Measurements from ENCODE around the gene PRR35. TPM values are rescaled to one million over a fixed set of nuclear protein-coding genes. Genes with fewer than 3 reads are reported as not detected.
A peak's percentile ranks its signal among the peaks of the same experiment; 100 is the strongest.

PRR35 gene
- total RNA-seq, 1 experiment from 2014 or later: not detected

DNA sequence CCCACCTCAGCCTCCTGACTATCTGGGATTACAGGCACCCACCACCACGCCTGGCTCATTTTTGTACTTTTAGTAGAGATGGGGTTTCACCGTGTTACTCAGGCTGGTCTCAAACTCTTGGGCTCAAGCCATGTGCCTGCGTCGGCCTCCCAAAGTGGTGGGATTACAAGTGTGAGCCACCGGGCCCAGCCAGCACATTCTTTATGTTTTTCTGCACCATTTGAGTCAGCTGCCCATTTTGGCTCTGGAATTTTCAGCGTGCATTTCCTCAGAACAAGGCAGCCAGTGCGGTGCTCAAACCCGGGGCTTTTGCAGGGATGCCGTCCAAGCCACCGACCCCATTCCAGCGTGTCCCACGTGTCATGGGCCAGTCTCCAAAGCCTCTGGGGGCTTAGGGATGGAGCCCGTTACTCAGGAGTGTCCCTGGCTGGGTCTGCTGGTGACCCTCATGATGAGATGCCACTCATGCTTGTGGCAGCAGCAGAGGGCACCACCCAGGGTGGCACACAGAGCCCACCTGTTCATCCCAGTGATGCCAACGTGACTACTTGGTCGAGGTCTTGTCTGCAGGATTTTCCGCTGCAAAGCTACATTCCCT is 26.0 kb downstream of the PRR35 start:
- Histone ChIP-seq H3K4me3 (ENCODE audit: low read length) (no peak overlapping the region), H3K4me2 (ENCODE audit: low read length) (no peak overlapping the region), H3F3A (ENCODE audit: low read length, unreplicated experiment) (no peaks in the 10 kb centered on the region), H2AFZ (ENCODE audit: low read length) (no peak overlapping the region), H3K9me2 (replicated peaks; ENCODE audit: low read length) (no peaks in the 10 kb centered on the region), H3K36me3 (ENCODE audit: low read depth, low read length) (no peaks in the 10 kb centered on the region), H4K20me1 (ENCODE audit: low read length) (no peaks in the 10 kb centered on the region; the same call in 1 of the 2 replicates), H3K27me3 (ENCODE audit: low read length) (no peaks in the 10 kb centered on the region), H3K9ac (ENCODE audit: low read length) (no peak overlapping the region), H3K4me1 (ENCODE audit: insufficient read depth, low read length) (peaks cover 6% of the 10 kb centered on the region; the same call in 1 of the 2 replicates), H3K9me3 (ENCODE audit: low read length) (no peaks in the 10 kb centered on the region), H3K79me2 (ENCODE audit: low read length) (peaks cover 27% of the 10 kb centered on the region), H3K27ac (ENCODE audit: low read length) (no peak overlapping the region)
- BruUV-seq (replicated peaks): no TSS peak
- intact Hi-C loops (cut with micrococcal nuclease): loop anchor here (5.0 to 10.0 kb wide), 2 partner anchors 51 to 61 kb away; partner anchors contain the start of genes CAPN15 and METTL26
- ATAC-seq: no peak
- TF ChIP-seq EZH2 (IDR thresholded peaks at IDR 0.05; ENCODE audit: low read length, unreplicated experiment) (no peak), EZH2phosphoT487 (IDR thresholded peaks at IDR 0.05; ENCODE audit: borderline replicate concordance, low read length) (no peak)
- TF ChIP-seq, protein P1, sequence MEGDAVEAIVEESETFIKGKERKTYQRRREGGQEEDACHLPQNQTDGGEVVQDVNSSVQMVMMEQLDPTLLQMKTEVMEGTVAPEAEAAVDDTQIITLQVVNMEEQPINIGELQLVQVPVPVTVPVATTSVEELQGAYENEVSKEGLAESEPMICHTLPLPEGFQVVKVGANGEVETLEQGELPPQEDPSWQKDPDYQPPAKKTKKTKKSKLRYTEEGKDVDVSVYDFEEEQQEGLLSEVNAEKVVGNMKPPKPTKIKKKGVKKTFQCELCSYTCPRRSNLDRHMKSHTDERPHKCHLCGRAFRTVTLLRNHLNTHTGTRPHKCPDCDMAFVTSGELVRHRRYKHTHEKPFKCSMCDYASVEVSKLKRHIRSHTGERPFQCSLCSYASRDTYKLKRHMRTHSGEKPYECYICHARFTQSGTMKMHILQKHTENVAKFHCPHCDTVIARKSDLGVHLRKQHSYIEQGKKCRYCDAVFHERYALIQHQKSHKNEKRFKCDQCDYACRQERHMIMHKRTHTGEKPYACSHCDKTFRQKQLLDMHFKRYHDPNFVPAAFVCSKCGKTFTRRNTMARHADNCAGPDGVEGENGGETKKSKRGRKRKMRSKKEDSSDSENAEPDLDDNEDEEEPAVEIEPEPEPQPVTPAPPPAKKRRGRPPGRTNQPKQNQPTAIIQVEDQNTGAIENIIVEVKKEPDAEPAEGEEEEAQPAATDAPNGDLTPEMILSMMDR (conservative IDR thresholded peaks at IDR 0.05; ENCODE audit: low read depth, low read length): no peak
- DNase-seq: no peak
- POLR2A ChIA-PET (ENCODE audit: unreplicated experiment): no interaction called here
- CTCF ChIA-PET: interaction anchor here (0.6 to 1.0 kb wide), 2 partner anchors 9 to 15 kb away, joined by 3 read pairs; no protein-coding TSS in a partner anchor

DNA sequence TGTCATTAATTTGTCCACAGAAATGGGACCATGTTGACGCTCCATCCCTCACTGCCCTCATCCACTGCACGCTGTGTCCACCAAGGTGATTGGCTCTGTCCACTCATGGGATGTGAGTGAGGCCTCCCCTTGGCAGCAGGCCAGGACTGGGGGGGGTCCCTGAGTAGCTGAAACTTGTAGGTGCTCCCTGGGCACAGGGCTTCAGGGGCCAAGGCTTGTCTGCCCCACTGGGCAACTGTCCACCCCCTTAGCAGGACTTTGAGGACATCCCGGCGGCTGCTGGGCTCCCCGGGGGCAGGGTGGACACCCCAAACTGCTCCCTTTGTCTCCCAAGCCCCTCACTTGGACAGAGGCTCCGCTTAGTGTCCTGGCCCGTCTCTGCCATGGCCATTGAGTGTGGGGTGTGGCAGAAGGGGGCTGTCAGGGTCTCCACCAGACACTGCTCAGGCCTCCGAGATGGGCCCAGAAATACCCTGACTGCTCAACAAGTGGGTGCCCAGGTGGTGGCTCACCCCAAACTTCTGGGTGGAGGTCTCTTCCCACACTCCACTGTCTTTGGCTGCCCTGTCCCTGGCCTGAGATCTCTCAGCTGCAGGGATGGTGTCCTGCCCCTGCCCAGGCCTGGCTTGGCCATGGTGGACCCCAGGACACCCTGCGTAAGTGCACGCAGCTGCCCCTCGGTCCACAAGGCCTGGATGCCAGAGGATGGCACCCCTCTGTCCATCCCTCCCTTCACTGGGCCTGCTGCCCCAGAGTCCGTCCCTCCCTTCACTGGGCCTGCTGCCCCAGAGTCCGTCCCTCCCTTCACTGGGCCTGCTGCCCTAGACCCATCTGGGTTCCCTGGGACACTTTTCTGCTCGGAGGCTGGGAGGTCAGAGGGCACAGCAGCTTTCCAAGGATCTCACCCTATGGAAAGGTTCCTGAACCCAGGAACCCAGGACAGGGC is 26.7 kb downstream of the PRR35 start:
- Histone ChIP-seq H3K4me3 (ENCODE audit: low read length) (0 out of 2 replicates have a peak overlapping the region, but pooled peaks have one; percentile 90), H2AFZ (ENCODE audit: low read length) (no peak overlapping the region), H3K27ac (ENCODE audit: low read length) (no peak overlapping the region), H3K36me3 (ENCODE audit: low read depth, low read length) (no peaks in the 10 kb centered on the region), H3K9me2 (replicated peaks; ENCODE audit: low read length) (no peaks in the 10 kb centered on the region), H3F3A (ENCODE audit: low read length, unreplicated experiment) (no peaks in the 10 kb centered on the region), H3K9me3 (ENCODE audit: low read length) (no peaks in the 10 kb centered on the region), H3K79me2 (ENCODE audit: low read length) (peaks cover 34% of the 10 kb centered on the region), H4K20me1 (ENCODE audit: low read length) (no peaks in the 10 kb centered on the region; the same call in 1 of the 2 replicates), H3K4me2 (ENCODE audit: low read length) (peak overlapping the region; percentile 89), H3K27me3 (ENCODE audit: low read length) (no peaks in the 10 kb centered on the region), H3K4me1 (ENCODE audit: insufficient read depth, low read length) (peaks cover 9% of the 10 kb centered on the region; the same call in 1 of the 2 replicates), H3K9ac (ENCODE audit: low read length) (no peak overlapping the region)
- ATAC-seq: no peak
- TF ChIP-seq EZH2phosphoT487 (IDR thresholded peaks at IDR 0.05; ENCODE audit: borderline replicate concordance, low read length): no peak
- TF ChIP-seq, protein P1 (conservative IDR thresholded peaks at IDR 0.05; ENCODE audit: low read depth, low read length): no peak
- TF ChIP-seq EZH2 (IDR thresholded peaks at IDR 0.05; ENCODE audit: low read length, unreplicated experiment): no peak
- intact Hi-C loops (cut with micrococcal nuclease): loop anchor here (5.0 to 10.0 kb wide), 2 partner anchors 50 to 62 kb away; partner anchors contain the start of genes CAPN15 and METTL26
- BruUV-seq (replicated peaks): no TSS peak
- CTCF ChIA-PET: no interaction called here
- POLR2A ChIA-PET (ENCODE audit: unreplicated experiment): no interaction called here
- no peak for DNase-seq
